Neuronal stem cell (in vitro differentiated cells): ENCODE data around the gene GPR137B.
A peak's percentile ranks its signal among the peaks of the same experiment; 100 is the strongest.

Experiments used
- DNase-seq: peaks from one replicate; pipeline ENCODE4 v3.0.0-alpha.2; 2013; ENCODE audit warnings: low spot score
- H2AFZ ChIP-seq: one replicate; pipeline ENCODE4 v1.6.1; 2013; ENCODE audit warnings: mild to moderate bottlenecking, low read length, inconsistent platforms
- H2AK5ac ChIP-seq: 2 replicates; pipeline ENCODE4 v1.6.1; 2013; ENCODE audit warnings: low read depth, mild to moderate bottlenecking, inconsistent platforms, low read length, moderate library complexity, mixed read lengths
- H2BK120ac ChIP-seq: 2 replicates; pipeline ENCODE4 v1.6.1; 2013; ENCODE audit warnings: low read depth, mild to moderate bottlenecking, inconsistent platforms, low read length, moderate library complexity, mixed read lengths
- H2BK12ac ChIP-seq: one replicate; pipeline ENCODE4 v1.6.1; 2013; ENCODE audit warnings: low read length, inconsistent platforms
- H2BK15ac ChIP-seq: 2 replicates; pipeline ENCODE4 v1.6.1; 2013; ENCODE audit warnings: mild to moderate bottlenecking, low read length, inconsistent platforms, mixed read lengths
- H2BK5ac ChIP-seq: one replicate; pipeline ENCODE4 v1.6.1; 2013; ENCODE audit warnings: inconsistent platforms, mild to moderate bottlenecking, low read length, moderate library complexity
- H3K14ac ChIP-seq: one replicate; pipeline ENCODE4 v1.6.1; 2013; ENCODE audit warnings: low read length, inconsistent platforms
- H3K18ac ChIP-seq: 2 replicates; pipeline ENCODE4 v1.6.1; 2013; ENCODE audit warnings: low read length, inconsistent platforms
- H3K23ac ChIP-seq: 2 replicates; pipeline ENCODE4 v1.6.1; 2013; ENCODE audit warnings: low read depth, mild to moderate bottlenecking, mixed read lengths, low read length, inconsistent platforms; ENCODE audit not compliant: poor library complexity
- H3K27ac ChIP-seq: replicated peaks from 3 replicates; pipeline ENCODE4 v1.5.1; 2013; ENCODE audit warnings: low read length, inconsistent platforms
- H3K27me3 ChIP-seq, 3 experiments: 2 replicates each; pipeline ENCODE4 v1.6.1; 2013; ENCODE audit warnings: low read length in 3 of 3, mild to moderate bottlenecking in 2 of 3, inconsistent platforms in 1 of 3, low read depth in 1 of 3, mixed read lengths in 1 of 3, moderate library complexity in 1 of 3; ENCODE audit not compliant: control insufficient read depth in 3 of 3, insufficient read depth in 3 of 3
- H3K36me3 ChIP-seq, 2 donors: replicated peaks in 1 of 2; 2 replicates each; pipeline ENCODE4 v1.6.1; 2013; ENCODE audit warnings: low read length in 2 of 2; ENCODE audit not compliant: control insufficient read depth in 2 of 2, insufficient read depth in 2 of 2
- H3K4ac ChIP-seq: 2 replicates; pipeline ENCODE4 v1.6.1; 2013; ENCODE audit warnings: inconsistent platforms, mild to moderate bottlenecking, low read length, moderate library complexity
- H3K4me1 ChIP-seq, 2 donors: 1 replicate in 1 of 2; 2 replicates in 1 of 2; pipeline ENCODE4 v1.6.1; 2013; ENCODE audit warnings: low read length in 2 of 2, low read depth in 1 of 2; ENCODE audit not compliant: control insufficient read depth in 2 of 2, insufficient read depth in 1 of 2
- H3K4me2 ChIP-seq: one replicate; pipeline ENCODE4 v1.6.1; 2013; ENCODE audit warnings: mild to moderate bottlenecking, low read length, inconsistent platforms; ENCODE audit not compliant: insufficient read depth, poor library complexity, severe bottlenecking
- H3K4me3 ChIP-seq, 2 donors: 2 replicates each; pipeline ENCODE4 v1.5.1; 2013; ENCODE audit warnings: low read length in 2 of 2, mild to moderate bottlenecking in 2 of 2, inconsistent platforms in 1 of 2, moderate library complexity in 1 of 2
- H3K79me1 ChIP-seq: one replicate; pipeline ENCODE4 v1.6.1; 2013; ENCODE audit warnings: low read depth, mild to moderate bottlenecking, inconsistent platforms, low read length, moderate library complexity
- H3K9ac ChIP-seq: one replicate; pipeline ENCODE4 v1.6.1; 2013; ENCODE audit warnings: mild to moderate bottlenecking, low read depth, low read length, inconsistent platforms; ENCODE audit not compliant: poor library complexity
- H3K9me3 ChIP-seq, 2 donors: replicated peaks in 1 of 2; 2 replicates each; pipeline versions ENCODE3 to v1.6.1; 2013; ENCODE audit warnings: low read length in 2 of 2, mild to moderate bottlenecking in 2 of 2, inconsistent platforms in 1 of 2, low read depth in 1 of 2, mixed read lengths in 1 of 2, moderate library complexity in 1 of 2; ENCODE audit not compliant: control insufficient read depth in 2 of 2, insufficient read depth in 1 of 2
- H4K8ac ChIP-seq: one replicate; pipeline ENCODE4 v1.6.1; 2013; ENCODE audit warnings: low read depth, mild to moderate bottlenecking, inconsistent platforms, low read length, moderate library complexity
- H4K91ac ChIP-seq: one replicate; pipeline ENCODE4 v1.6.1; 2013; ENCODE audit warnings: low read length, low read depth, mild to moderate bottlenecking, inconsistent platforms; ENCODE audit not compliant: poor library complexity
- WGBS, 2 donors: extraction: QIAGEN DNeasy Blood & Tissue Kit; methylation state at CpG; one replicate each; pipeline ENCODE4 v1.1.7; 2013; ENCODE audit warnings: missing lambda C conversion rate in 2 of 2, mixed read lengths in 1 of 2; ENCODE audit not compliant: insufficient read length in 2 of 2, insufficient replicate concordance in 1 of 2; ENCODE audit errors: extremely low coverage in 2 of 2; 5-methylcytosine and 5-hydroxymethylcytosine counted together

GPR137B gene

GRCh38 chr1:236144446-236145150, 2.3 kb downstream of the GPR137B start:
- H4K91ac ChIP-seq: no peak overlapping the region
- H3K9ac ChIP-seq: peak overlapping the region; percentile 53
- H3K4ac ChIP-seq: no peak overlapping the region
- no peak overlapping the region for H3K14ac ChIP-seq
- H4K8ac ChIP-seq: no peak overlapping the region
- peaks cover 2 to 37% (median 23%) of the 10 kb centered on the region in 3 experiments for H3K27me3 ChIP-seq
- H3K4me1 ChIP-seq: peaks cover 2 to 11% of the 10 kb centered on the region in 2 donors
- DNase-seq: no peak
- no CpG with 5 or more reads among the region's 12 CpGs for WGBS, 2 donors
- peaks cover under 1% of the 10 kb centered on the region for H3K79me1 ChIP-seq
- H2BK15ac ChIP-seq: no peak overlapping the region
- no peak overlapping the region for H2BK5ac ChIP-seq
- H3K36me3 ChIP-seq: no peaks in the 10 kb centered on the region
- no peak overlapping the region for H2BK120ac ChIP-seq
- no peak overlapping the region for H2AK5ac ChIP-seq
- no peak overlapping the region for H2AFZ ChIP-seq
- no peaks in the 10 kb centered on the region for H3K9me3 ChIP-seq
- no peak overlapping the region for H3K4me3 ChIP-seq
- no peak overlapping the region for H3K23ac ChIP-seq
- no peak overlapping the region for H3K18ac ChIP-seq
- H3K4me2 ChIP-seq: no peak overlapping the region
- no peak overlapping the region for H3K27ac ChIP-seq
- H2BK12ac ChIP-seq: no peak overlapping the region

- Histone ChIP-seq H3K18ac (no peak overlapping the region), H3K14ac (no peak overlapping the region), H2BK5ac (no peak overlapping the region), H3K27ac (no peak overlapping the region), H3K79me1 (peaks cover 4% of the 10 kb centered on the region), H3K9me3 (no peaks in the 10 kb centered on the region), H3K4me1 (peaks cover 4 to 12% of the 10 kb centered on the region in 2 donors), H4K8ac (no peak overlapping the region), H3K4me2 (no peak overlapping the region), H3K4ac (no peak overlapping the region), H4K91ac (no peak overlapping the region), H3K27me3 (peaks cover 0 to 17% (median 0%) of the 10 kb centered on the region in 3 experiments), H2BK120ac (no peak overlapping the region), H3K4me3 (no peak overlapping the region), H2BK12ac (no peak overlapping the region), H2BK15ac (no peak overlapping the region), H2AFZ (no peak overlapping the region), H3K9ac (no peak overlapping the region), H2AK5ac (no peak overlapping the region), H3K36me3 (no peaks in the 10 kb centered on the region), H3K23ac (no peak overlapping the region)
- WGBS, 2 donors: no CpG with 5 or more reads among the region's 10 CpGs
- DNase-seq: no peak
Measured at GRCh38 chr1:236147068-236147467, 4.7 kb downstream of the GPR137B start.

GRCh38 chr1:236147521-236148469, 5.5 kb downstream of the GPR137B start:
- Histone ChIP-seq H4K91ac (no peak overlapping the region), H2BK15ac (no peak overlapping the region), H3K9me3 (no peaks in the 10 kb centered on the region), H3K23ac (no peak overlapping the region), H2BK12ac (no peak overlapping the region), H3K4me3 (no peak overlapping the region), H2AFZ (no peak overlapping the region), H2AK5ac (no peak overlapping the region), H3K14ac (peak overlapping the region; percentile 65), H3K4ac (no peak overlapping the region), H2BK120ac (no peak overlapping the region), H3K4me2 (no peak overlapping the region), H3K79me1 (peaks cover 4% of the 10 kb centered on the region), H3K18ac (no peak overlapping the region), H3K36me3 (no peaks in the 10 kb centered on the region), H3K4me1 (peaks cover 4 to 12% of the 10 kb centered on the region in 2 donors), H3K27ac (no peak overlapping the region), H2BK5ac (no peak overlapping the region), H3K27me3 (peaks cover 0 to 14% (median 0%) of the 10 kb centered on the region in 3 experiments), H4K8ac (no peak overlapping the region), H3K9ac (no peak overlapping the region)
- no CpG with 5 or more reads among the region's 17 CpGs for WGBS, 2 donors
- no peak for DNase-seq

GRCh38 chr1:236148470-236148845, 6.1 kb downstream of the GPR137B start:
- no peak overlapping the region for H4K91ac ChIP-seq
- H4K8ac ChIP-seq: no peak overlapping the region
- peak overlapping the region; percentile 47 for H3K14ac ChIP-seq
- no peak overlapping the region for H2BK15ac ChIP-seq
- H3K23ac ChIP-seq: no peak overlapping the region
- H3K27ac ChIP-seq: no peak overlapping the region
- H3K4me1 ChIP-seq: peaks cover 4 to 8% of the 10 kb centered on the region in 2 donors
- no peak overlapping the region for H2BK5ac ChIP-seq
- no peak overlapping the region for H2AK5ac ChIP-seq
- H3K79me1 ChIP-seq: peaks cover 4% of the 10 kb centered on the region
- DNase-seq: no peak
- H2BK12ac ChIP-seq: no peak overlapping the region
- H3K36me3 ChIP-seq: no peaks in the 10 kb centered on the region
- no peak overlapping the region for H2BK120ac ChIP-seq
- H3K18ac ChIP-seq: no peak overlapping the region
- no CpG with 5 or more reads among the region's 8 CpGs for WGBS, 2 donors
- peaks cover 0 to 7% (median 0%) of the 10 kb centered on the region in 3 experiments for H3K27me3 ChIP-seq
- H3K9ac ChIP-seq: no peak overlapping the region
- no peak overlapping the region for H2AFZ ChIP-seq
- no peak overlapping the region for H3K4me3 ChIP-seq
- H3K4me2 ChIP-seq: no peak overlapping the region
- H3K4ac ChIP-seq: no peak overlapping the region
- H3K9me3 ChIP-seq: no peaks in the 10 kb centered on the region
